ENCODE data around the gene TMEM117.

GRCh38 chr12:43861840-43862150, 25.9 kb downstream of the TMEM117 start:
- TF ChIP-seq POLR2AphosphoS5 (IDR thresholded peaks at IDR 0.05) (no peak), POLR2A (IDR thresholded peaks at IDR 0.05) (no peak), EP300 (IDR thresholded peaks at IDR 0.05) (no peak)
- TF ChIP-seq, protein P1, sequence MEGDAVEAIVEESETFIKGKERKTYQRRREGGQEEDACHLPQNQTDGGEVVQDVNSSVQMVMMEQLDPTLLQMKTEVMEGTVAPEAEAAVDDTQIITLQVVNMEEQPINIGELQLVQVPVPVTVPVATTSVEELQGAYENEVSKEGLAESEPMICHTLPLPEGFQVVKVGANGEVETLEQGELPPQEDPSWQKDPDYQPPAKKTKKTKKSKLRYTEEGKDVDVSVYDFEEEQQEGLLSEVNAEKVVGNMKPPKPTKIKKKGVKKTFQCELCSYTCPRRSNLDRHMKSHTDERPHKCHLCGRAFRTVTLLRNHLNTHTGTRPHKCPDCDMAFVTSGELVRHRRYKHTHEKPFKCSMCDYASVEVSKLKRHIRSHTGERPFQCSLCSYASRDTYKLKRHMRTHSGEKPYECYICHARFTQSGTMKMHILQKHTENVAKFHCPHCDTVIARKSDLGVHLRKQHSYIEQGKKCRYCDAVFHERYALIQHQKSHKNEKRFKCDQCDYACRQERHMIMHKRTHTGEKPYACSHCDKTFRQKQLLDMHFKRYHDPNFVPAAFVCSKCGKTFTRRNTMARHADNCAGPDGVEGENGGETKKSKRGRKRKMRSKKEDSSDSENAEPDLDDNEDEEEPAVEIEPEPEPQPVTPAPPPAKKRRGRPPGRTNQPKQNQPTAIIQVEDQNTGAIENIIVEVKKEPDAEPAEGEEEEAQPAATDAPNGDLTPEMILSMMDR (IDR thresholded peaks at IDR 0.05): no peak

All from stomach (tissue), 4 donors.